Neural progenitor cell (in vitro differentiated cells): Measurements from ENCODE around the gene UBXN1. TPM values are rescaled to one million over a fixed set of nuclear protein-coding genes. Genes with fewer than 3 reads are reported as not detected.
A peak's percentile ranks its signal among the peaks of the same experiment; 100 is the strongest.

Experiments
- DNase-seq: peaks from one replicate; pipeline ENCODE4 v3.0.0-alpha.2; 2016; ENCODE audit warnings: low spot score
- H2AFZ ChIP-seq: fragments of 200-600 bp; sonication (generic); replicated peaks from 2 replicates; pipeline ENCODE4 v1.6.1; 2016; ENCODE audit warnings: antibody characterized with exemption
- H3F3A ChIP-seq: fragments of 200-600 bp; sonication (generic); 2 replicates; pipeline ENCODE4 v1.6.1; 2016; ENCODE audit warnings: antibody characterized with exemption, low read depth
- H3K27ac ChIP-seq: fragments of 200-600 bp; sonication (generic); 2 replicates; pipeline ENCODE4 v1.5.1; 2016; ENCODE audit warnings: mild to moderate bottlenecking
- H3K27me3 ChIP-seq: fragments of 200-600 bp; sonication (generic); 2 replicates; pipeline ENCODE4 v1.6.1; 2016; ENCODE audit warnings: mild to moderate bottlenecking, moderate library complexity
- H3K36me3 ChIP-seq: fragments of 200-600 bp; sonication (generic); 2 replicates; pipeline ENCODE4 v1.5.1; 2016
- H3K4me1 ChIP-seq: fragments of 200-600 bp; sonication (generic); 2 replicates; pipeline ENCODE4 v1.6.1; 2016; ENCODE audit warnings: mixed run types
- H3K4me2 ChIP-seq: fragments of 200-600 bp; sonication (generic); 2 replicates; pipeline ENCODE4 v1.6.1; 2016
- H3K4me3 ChIP-seq: fragments of 200-600 bp; sonication (generic); 2 replicates; pipeline ENCODE4 v1.5.1; 2016
- H3K79me2 ChIP-seq: fragments of 200-600 bp; sonication (generic); 2 replicates; pipeline ENCODE4 v1.6.1; 2016; ENCODE audit warnings: low read depth
- H3K9ac ChIP-seq: fragments of 200-600 bp; sonication (generic); 2 replicates; pipeline ENCODE4 v1.6.1; 2016
- H3K9me3 ChIP-seq: fragments of 200-600 bp; sonication (generic); 2 replicates; pipeline ENCODE4 v1.5.1; 2016; ENCODE audit warnings: low read depth
- H4K20me1 ChIP-seq: fragments of 200-600 bp; sonication (generic); 2 replicates; pipeline ENCODE4 v1.6.1; 2016; ENCODE audit warnings: low read depth
- H3K27ac Mint-ChIP-seq: 3 replicates; pipeline ENCODE4 v1.8.0; 2021; ENCODE audit warnings: mixed read lengths
- H3K27me3 Mint-ChIP-seq: 2 replicates; pipeline ENCODE4 v1.8.0; 2022; ENCODE audit warnings: low read depth, mild to moderate bottlenecking, inconsistent platforms, moderate library complexity, mixed read lengths; ENCODE audit not compliant: insufficient read depth
- H3K36me3 Mint-ChIP-seq: 3 replicates; pipeline ENCODE4 v1.8.0; 2021; ENCODE audit warnings: mixed read lengths
- H3K4me1 Mint-ChIP-seq: 3 replicates; pipeline ENCODE4 v1.8.0; 2021; ENCODE audit warnings: mixed read lengths
- H3K4me3 Mint-ChIP-seq: 3 replicates; pipeline ENCODE4 v1.8.0; 2021; ENCODE audit warnings: mild to moderate bottlenecking, moderate library complexity, mixed read lengths
- H3K9me3 Mint-ChIP-seq: 3 replicates; pipeline ENCODE4 v1.8.0; 2020; ENCODE audit warnings: mixed read lengths
- EZH2 ChIP-seq: fragments of 200-600 bp; sonication (generic); IDR thresholded peaks from 2 replicates; pipeline ENCODE4 v1.6.1; 2017; ENCODE audit warnings: antibody characterized with exemption, mild to moderate bottlenecking, moderate library complexity
- EZH2phosphoT487 ChIP-seq: fragments of 200-600 bp; sonication (generic); IDR thresholded peaks from 2 replicates; pipeline ENCODE4 v1.6.1; 2017; ENCODE audit warnings: antibody characterized with exemption
- total RNA-seq: library from RNA; depleted of rRNA; stranded (reverse); fragments of >200 nt; gene quantifications from 2 replicates; pipeline ENCODE4 v1.2.3, GENCODE V29; 2015; ENCODE audit warnings: low replicate concordance
- TF ChIP-seq, protein P1 (sequence below): fragments of 200-600 bp; sonication (generic); IDR thresholded peaks from 2 replicates; pipeline ENCODE4 v1.5.1; 2017; ENCODE audit warnings: antibody characterized with exemption, mild to moderate bottlenecking

Gene UBXN1
- total RNA-seq, 1 donor from 2014 or later = 60.7 TPM

DNA sequence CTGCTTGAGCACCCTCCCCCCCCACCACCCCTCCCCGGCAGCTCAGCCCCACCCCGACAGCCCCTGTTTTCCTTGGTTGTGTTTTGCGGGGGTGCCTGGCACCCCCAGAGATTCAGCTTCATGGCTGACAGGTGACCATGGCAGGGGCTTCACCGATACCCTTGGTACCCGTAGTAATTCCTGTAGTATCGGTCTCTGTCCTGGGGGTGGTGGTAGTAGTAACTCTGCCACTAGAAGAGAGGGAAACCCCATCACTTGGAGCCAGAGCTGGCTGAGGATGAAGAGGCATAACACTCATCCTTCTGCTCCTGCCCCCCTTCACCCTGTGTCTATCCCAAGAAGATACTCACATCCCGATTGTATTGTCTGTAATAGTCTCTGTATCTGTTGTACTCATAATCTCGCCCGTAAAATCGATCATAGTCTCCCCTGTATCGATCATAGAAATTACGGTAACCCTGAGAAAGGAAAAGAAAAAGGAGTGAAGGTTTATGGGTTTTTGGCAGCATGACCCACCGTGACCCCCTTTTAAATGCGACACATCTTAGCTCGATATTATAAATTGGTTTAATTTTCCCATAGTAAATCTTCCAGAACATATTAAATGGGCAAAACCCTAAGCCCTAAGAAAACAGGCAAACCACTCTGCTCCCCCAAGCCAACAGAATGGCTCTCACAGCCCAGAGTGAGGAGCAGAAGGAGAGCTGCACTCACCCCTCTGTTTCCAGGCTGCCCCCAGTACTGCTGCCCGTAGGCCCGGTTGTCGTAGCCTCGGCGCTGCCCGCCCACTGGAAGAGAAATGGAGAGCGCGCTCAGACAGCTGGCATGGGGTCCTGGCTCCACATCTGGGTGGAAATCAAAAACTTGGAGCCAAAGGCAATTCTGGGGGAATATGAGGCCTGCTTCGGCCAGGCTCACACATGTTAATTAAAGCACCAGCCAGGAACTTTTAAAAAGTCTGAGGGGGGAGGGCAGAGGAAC, 36.6 kb upstream of the UBXN1 start:
- H3K36me3 Mint-ChIP-seq = peaks cover 61% of the 10 kb centered on the region
- peaks cover 83% of the 10 kb centered on the region for H3F3A ChIP-seq
- H4K20me1 ChIP-seq = peaks cover 11% of the 10 kb centered on the region
- peaks cover 2% of the 10 kb centered on the region for H3K4me1 Mint-ChIP-seq
- no peak for DNase-seq
- H3K9me3 Mint-ChIP-seq = no peaks in the 10 kb centered on the region
- H3K4me2 ChIP-seq = no peak overlapping the region
- no peak overlapping the region for H3K4me3 Mint-ChIP-seq
- peaks cover 42% of the 10 kb centered on the region for H3K79me2 ChIP-seq
- no peaks in the 10 kb centered on the region for H3K9me3 ChIP-seq
- no peak overlapping the region for H3K9ac ChIP-seq
- peak overlapping the region; percentile 37 for H3K27ac ChIP-seq
- H3K4me1 ChIP-seq = no peaks in the 10 kb centered on the region
- peaks cover 2% of the 10 kb centered on the region for H3K27me3 Mint-ChIP-seq
- H3K4me3 ChIP-seq = no peak overlapping the region
- H2AFZ ChIP-seq = no peak overlapping the region
- H3K27ac Mint-ChIP-seq = no peak overlapping the region
- H3K36me3 ChIP-seq = peaks cover 26% of the 10 kb centered on the region
- TF ChIP-seq, protein P1, sequence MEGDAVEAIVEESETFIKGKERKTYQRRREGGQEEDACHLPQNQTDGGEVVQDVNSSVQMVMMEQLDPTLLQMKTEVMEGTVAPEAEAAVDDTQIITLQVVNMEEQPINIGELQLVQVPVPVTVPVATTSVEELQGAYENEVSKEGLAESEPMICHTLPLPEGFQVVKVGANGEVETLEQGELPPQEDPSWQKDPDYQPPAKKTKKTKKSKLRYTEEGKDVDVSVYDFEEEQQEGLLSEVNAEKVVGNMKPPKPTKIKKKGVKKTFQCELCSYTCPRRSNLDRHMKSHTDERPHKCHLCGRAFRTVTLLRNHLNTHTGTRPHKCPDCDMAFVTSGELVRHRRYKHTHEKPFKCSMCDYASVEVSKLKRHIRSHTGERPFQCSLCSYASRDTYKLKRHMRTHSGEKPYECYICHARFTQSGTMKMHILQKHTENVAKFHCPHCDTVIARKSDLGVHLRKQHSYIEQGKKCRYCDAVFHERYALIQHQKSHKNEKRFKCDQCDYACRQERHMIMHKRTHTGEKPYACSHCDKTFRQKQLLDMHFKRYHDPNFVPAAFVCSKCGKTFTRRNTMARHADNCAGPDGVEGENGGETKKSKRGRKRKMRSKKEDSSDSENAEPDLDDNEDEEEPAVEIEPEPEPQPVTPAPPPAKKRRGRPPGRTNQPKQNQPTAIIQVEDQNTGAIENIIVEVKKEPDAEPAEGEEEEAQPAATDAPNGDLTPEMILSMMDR = no peak
- TF ChIP-seq EZH2 = no peak
- no peak for TF ChIP-seq EZH2phosphoT487
- H3K27me3 ChIP-seq = no peaks in the 10 kb centered on the region

DNA sequence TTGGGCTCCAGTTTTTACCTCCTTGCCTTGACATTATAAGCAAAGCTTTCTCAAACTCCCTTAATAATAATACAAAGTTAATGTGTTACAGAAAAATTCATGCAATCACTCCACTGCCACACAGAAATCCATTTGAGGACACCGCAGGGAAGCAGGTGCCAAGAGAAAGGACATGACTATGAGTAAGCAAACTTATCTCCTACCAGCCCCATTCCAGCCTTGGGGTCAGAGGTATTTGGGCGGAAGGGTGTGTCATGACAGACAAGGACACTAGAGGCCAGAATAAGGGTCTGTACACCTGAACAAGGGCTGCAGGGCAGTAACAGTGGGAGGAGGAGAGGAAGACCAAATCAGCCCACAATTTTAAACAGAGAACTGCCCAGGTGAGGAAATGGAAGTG, 34.5 kb upstream of the UBXN1 start:
- Histone ChIP-seq H3K9ac (no peak overlapping the region), H3K79me2 (peaks cover 23% of the 10 kb centered on the region), H3K9me3 (no peaks in the 10 kb centered on the region), H3K4me1 (peaks cover 8% of the 10 kb centered on the region), H3K27me3 (no peaks in the 10 kb centered on the region), H2AFZ (no peak overlapping the region), H3K4me3 (no peak overlapping the region), H3K36me3 (peaks cover 17% of the 10 kb centered on the region), H3K4me2 (no peak overlapping the region), H3K27ac (no peak overlapping the region), H3F3A (peaks cover 88% of the 10 kb centered on the region), H4K20me1 (peaks cover 7% of the 10 kb centered on the region)
- peak overlapping the region; percentile 41 for H3K4me3 Mint-ChIP-seq
- no peaks in the 10 kb centered on the region for H3K9me3 Mint-ChIP-seq
- peaks cover 8% of the 10 kb centered on the region for H3K27me3 Mint-ChIP-seq
- no peak for DNase-seq
- H3K36me3 Mint-ChIP-seq = peaks cover 52% of the 10 kb centered on the region
- TF ChIP-seq, protein P1 = no peak
- TF ChIP-seq EZH2 (no peak), EZH2phosphoT487 (no peak)
- peaks cover 21% of the 10 kb centered on the region for H3K4me1 Mint-ChIP-seq
- H3K27ac Mint-ChIP-seq = peak overlapping the region; percentile 24

GRCh38 chr11:62712861-62713260, 34.0 kb upstream of the UBXN1 start:
- TF ChIP-seq, protein P1 = no peak
- no peak for TF ChIP-seq EZH2phosphoT487
- Mint-ChIP-seq H3K27me3 (peaks cover 10% of the 10 kb centered on the region), H3K27ac (no peak overlapping the region), H3K36me3 (peaks cover 48% of the 10 kb centered on the region), H3K9me3 (no peaks in the 10 kb centered on the region), H3K4me3 (no peak overlapping the region), H3K4me1 (peaks cover 26% of the 10 kb centered on the region)
- Histone ChIP-seq H3K4me3 (no peak overlapping the region), H3K27me3 (no peaks in the 10 kb centered on the region), H3K4me1 (peaks cover 12% of the 10 kb centered on the region), H3F3A (peaks cover 87% of the 10 kb centered on the region), H3K79me2 (peaks cover 18% of the 10 kb centered on the region), H3K36me3 (peaks cover 17% of the 10 kb centered on the region), H3K9ac (no peak overlapping the region), H3K4me2 (no peak overlapping the region), H3K27ac (no peak overlapping the region), H3K9me3 (no peaks in the 10 kb centered on the region), H4K20me1 (peaks cover 4% of the 10 kb centered on the region), H2AFZ (no peak overlapping the region)
- no peak for DNase-seq
